HepG2 (cell line): Measurements from ENCODE around the gene MAP1B. TPM values are rescaled to one million over a fixed set of nuclear protein-coding genes. Genes with fewer than 3 reads are reported as not detected.

Experiments used
- ATAC-seq: fragments of 200-7000 bp; cut with Tn5 transposase; 3 replicates; pipeline ENCODE4 v1.9.1; 2020; ENCODE audit warnings: mild to moderate bottlenecking, moderate library complexity
- BruUV-seq: library from RNA; stranded (reverse); fragments of 400-500 nt; replicated peaks from 2 replicates; lab custom pipeline; 2021; lab: Mats Ljungman, UMichigan
- CTCF ChIA-PET: fragments of 300-600 bp; formaldehyde crosslinking; extraction: SDS; loops from one replicate; lab custom pipeline; 2021; ENCODE audit warnings: low total read pairs, inconsistent platforms, low intra/inter-chr PET ratio; lab: Yijun Ruan, JAX
- POLR2A ChIA-PET: fragments of 350-600 bp; sonication (Branson Sonifier 250); formaldehyde crosslinking; loops from one replicate; lab custom pipeline; 2020; ENCODE audit warnings: antibody characterized with exemption, inconsistent platforms; lab: Yijun Ruan, JAX
- DNase-seq: peaks from one replicate; pipeline ENCODE4 v3.0.0-alpha.2; 2015; ENCODE audit warnings: low spot score
- FAIRE-seq: peaks from 3 replicates; lab custom pipeline; 2011; peaks lifted over from hg19 to GRCh38; lab: Jason Lieb, UNC
- H2AFZ ChIP-seq: one replicate; pipeline ENCODE4 v1.6.1; 2011; ENCODE audit warnings: low read length, inconsistent platforms
- H3K27ac ChIP-seq: fragments of 300-600 bp; 3 replicates; pipeline ENCODE4 v1.8.0; 2011; ENCODE audit warnings: mixed run types, mild to moderate bottlenecking, mixed read lengths, low read length, inconsistent platforms; ENCODE audit not compliant: insufficient read depth; ENCODE audit errors: extremely low read length
- H3K27me3 ChIP-seq, 2 experiments: fragments of 200-600 bp in 1 of 2; 2 replicates in 1 of 2; 3 replicates in 1 of 2; pipeline versions ENCODE4 v1.6.0 to v1.8.0; 2011; ENCODE audit warnings: low read length in 2 of 2, mild to moderate bottlenecking in 2 of 2, moderate library complexity in 2 of 2, inconsistent platforms in 1 of 2; ENCODE audit not compliant: insufficient read depth in 2 of 2, control insufficient read depth in 1 of 2
- H3K36me3 ChIP-seq, 2 experiments: fragments of 200-600 bp in 1 of 2; replicated peaks in 1 of 2; 2 replicates in 1 of 2; 3 replicates in 1 of 2; pipeline versions ENCODE4 v1.5.1 to v1.8.0; 2011; ENCODE audit warnings: low read length in 2 of 2, inconsistent platforms in 1 of 2; ENCODE audit not compliant: insufficient read depth in 2 of 2, control insufficient read depth in 1 of 2
- H3K4me1 ChIP-seq: 2 replicates; pipeline ENCODE4 v1.5.1; 2012; ENCODE audit warnings: low read length, inconsistent platforms; ENCODE audit not compliant: insufficient read depth
- H3K4me2 ChIP-seq: 2 replicates; pipeline ENCODE4 v1.6.0; 2011; ENCODE audit warnings: low read depth, low read length, inconsistent platforms
- H3K4me3 ChIP-seq, 3 experiments: fragments of 200-600 bp in 1 of 3; sonication (generic), shearing (Covaris generic) in 1 of 3; replicated peaks in 1 of 3; 2 replicates each; pipeline ENCODE4 v1.5.1; 2011 to 2016; ENCODE audit warnings: low read length in 3 of 3, inconsistent platforms in 2 of 3, low read depth in 2 of 3, mild to moderate bottlenecking in 2 of 3, control low read depth in 1 of 3, mixed read lengths in 1 of 3; ENCODE audit not compliant: insufficient read depth in 1 of 3
- H3K79me2 ChIP-seq: one replicate; pipeline ENCODE4 v1.6.1; 2011; ENCODE audit warnings: low read length, inconsistent platforms; ENCODE audit not compliant: insufficient read depth
- H3K9ac ChIP-seq: 2 replicates; pipeline ENCODE4 v1.6.0; 2011; ENCODE audit warnings: mild to moderate bottlenecking, low read depth, low read length, inconsistent platforms; ENCODE audit not compliant: insufficient read depth
- H3K9me3 ChIP-seq: 2 replicates; pipeline ENCODE4 v1.5.1; 2012; ENCODE audit warnings: mild to moderate bottlenecking, low read length
- H4K20me1 ChIP-seq: 2 replicates; pipeline ENCODE4 v1.6.0; 2011; ENCODE audit warnings: inconsistent platforms, mild to moderate bottlenecking, low read length, moderate library complexity; ENCODE audit not compliant: insufficient read depth
- GTF2F1 ChIP-seq: fragments of 150-350 bp; IDR thresholded peaks from 2 replicates; pipeline ENCODE4 v1.6.1; 2014; ENCODE audit warnings: low read length
- GTF3A ChIP-seq: sonication (generic); formaldehyde crosslinking; conservative IDR thresholded peaks from 2 replicates; pipeline ENCODE4 v1.4.0; 2020; ENCODE audit warnings: mild to moderate bottlenecking, missing genetic modification reagents
- MTERF4 ChIP-seq: sonication (generic); formaldehyde crosslinking; IDR thresholded peaks from 2 replicates; pipeline ENCODE4 v1.8.0; 2023; ENCODE audit warnings: mild to moderate bottlenecking, missing genetic modification reagents
- MXD3 ChIP-seq: IDR thresholded peaks from 2 replicates; pipeline ENCODE4 v1.6.1; 2016; ENCODE audit warnings: mild to moderate bottlenecking, missing biosample characterization, missing genetic modification reagents
- NFAT5 ChIP-seq: sonication (generic); formaldehyde crosslinking; IDR thresholded peaks from 2 replicates; pipeline ENCODE4 v1.4.0; 2020; ENCODE audit warnings: missing genetic modification reagents
- NR1H2 ChIP-seq: sonication (generic); formaldehyde crosslinking; IDR thresholded peaks from 2 replicates; pipeline ENCODE4 v1.8.1; 2022; ENCODE audit warnings: low read depth, missing genetic modification reagents, borderline replicate concordance
- RBAK ChIP-seq: sonication (generic); formaldehyde crosslinking; IDR thresholded peaks from 2 replicates; pipeline ENCODE4 v1.5.1; 2020; ENCODE audit warnings: mild to moderate bottlenecking, missing genetic modification reagents
- TOE1 ChIP-seq: sonication (generic); formaldehyde crosslinking; IDR thresholded peaks from 2 replicates; pipeline ENCODE4 v1.4.0; 2020; ENCODE audit warnings: mild to moderate bottlenecking, missing genetic modification reagents
- TRIM22 ChIP-seq: fragments of 450-650 bp; IDR thresholded peaks from 2 replicates; pipeline ENCODE4 v1.6.1; 2017
- XBP1 ChIP-seq: sonication (generic); formaldehyde crosslinking; IDR thresholded peaks from 2 replicates; pipeline ENCODE4 v1.5.0; 2020; ENCODE audit warnings: missing genetic modification reagents
- ZNF234 ChIP-seq: sonication (generic); formaldehyde crosslinking; conservative IDR thresholded peaks from 2 replicates; pipeline ENCODE4 v1.5.1; 2020; ENCODE audit warnings: mild to moderate bottlenecking, missing genetic modification reagents
- ZNF260 ChIP-seq: sonication (generic); formaldehyde crosslinking; IDR thresholded peaks from 2 replicates; pipeline ENCODE4 v1.4.0; 2020; ENCODE audit warnings: missing genetic modification reagents, low read depth, mild to moderate bottlenecking, borderline replicate concordance
- ZNF362 ChIP-seq: sonication (generic); formaldehyde crosslinking; IDR thresholded peaks from 2 replicates; pipeline ENCODE4 v1.4.0; 2020; ENCODE audit warnings: missing genetic modification reagents, mild to moderate bottlenecking, borderline replicate concordance
- WGBS: methylation state at CpG from one replicate; pipeline ENCODE4 v1.1.6; 2017; ENCODE audit warnings: low lambda C conversion rate; 5-methylcytosine and 5-hydroxymethylcytosine counted together
- in situ Hi-C: cut with HindIII; loops from 2 replicates; pipeline ENCODE4 v1.10.0; 2017; ENCODE audit warnings: low pct_unique_long_range_greater_than_20kb; ENCODE audit not compliant: extremely low pct_ligation_motif_present
- intact Hi-C: fragments of 100-400 bp; cut with micrococcal nuclease; formaldehyde crosslinking; loops from one replicate; pipeline ENCODE4 v1.10.0; 2022; ENCODE audit not compliant: unreplicated experiment
- polyA plus RNA-seq, 8 experiments: library from polyadenylated mRNA; depleted of rRNA in 3 of 8; stranded (reverse) in 7 of 8; unstranded in 1 of 8; fragments of >200 nt; fragmentation: Illumina TruSeq in 4 of 8; extraction: Trizol in 4 of 8; gene quantifications; 2 replicates each; pipeline versions ENCODE4 v1.2.1 to v1.2.3, GENCODE V29; 2011 to 2016; ENCODE audit warnings: low read depth in 4 of 8, missing spikeins in 1 of 8, mixed read lengths in 1 of 8; ENCODE audit not compliant: insufficient read depth in 1 of 8
- total RNA-seq, 5 experiments: library from RNA; depleted of rRNA; stranded (reverse); fragments of >200 nt; fragmentation: Illumina TruSeq; extraction: Trizol; gene quantifications; 2 replicates each; pipeline ENCODE4 v1.2.3, GENCODE V29; 2016; ENCODE audit warnings: low read depth in 1 of 5

Gene MAP1B
- total and polyA plus RNA-seq, 2 of the 13 experiments (the other 11 are each of a cell fraction or from before 2014, with no cell fraction given): 3.3 to 6.2 TPM

- no peak for TF ChIP-seq ZNF362 (CRISPR knock-in tag)
- TF ChIP-seq TRIM22: no peak
These were observed 77.1 kb downstream of the MAP1B start (continued) for GRCh38 chr5:72184408-72184807.

DNA sequence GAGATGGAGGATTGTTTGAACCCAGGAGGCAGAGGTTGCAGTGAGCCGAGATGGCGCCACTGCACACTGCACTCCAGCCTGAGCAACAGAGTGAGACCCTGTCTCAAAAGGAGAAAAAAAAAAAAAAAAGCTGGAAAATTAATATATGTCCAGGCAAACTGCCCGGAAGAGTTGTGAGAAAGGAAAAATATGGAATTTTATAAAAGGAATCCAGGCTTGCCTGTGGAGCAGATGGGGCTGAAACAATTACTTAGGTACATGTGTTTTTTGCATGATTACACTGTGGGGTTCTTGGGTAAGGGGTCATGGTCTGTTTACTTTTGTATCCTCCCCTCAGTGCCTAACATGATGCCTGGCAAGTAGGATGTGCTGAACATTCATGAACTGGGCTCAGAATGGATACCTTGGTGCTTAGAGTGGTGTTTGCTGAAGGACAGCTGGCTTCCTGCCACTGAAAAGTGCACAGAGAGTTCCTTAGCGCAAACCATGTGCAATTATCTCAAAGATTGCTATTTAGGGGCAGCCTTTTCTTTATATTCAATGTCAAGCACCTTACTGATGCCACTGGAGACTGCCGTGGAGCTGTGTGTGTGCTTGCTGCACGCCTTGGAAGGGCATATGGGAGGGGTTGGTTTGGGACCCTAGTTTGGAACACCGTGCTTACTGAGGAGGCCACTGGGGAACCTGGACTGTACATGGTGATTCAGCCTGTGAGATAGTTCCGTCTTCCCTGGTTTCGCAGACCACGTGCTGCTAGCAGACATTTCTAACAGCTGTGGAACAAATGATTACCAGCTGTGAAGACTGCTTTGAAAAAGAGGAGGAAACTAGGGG, 78.4 kb downstream of the MAP1B start:
- no peak overlapping the region for H3K4me3 ChIP-seq
- H4K20me1 ChIP-seq: no peaks in the 10 kb centered on the region
- H3K79me2 ChIP-seq: no peaks in the 10 kb centered on the region
- no TSS peak for BruUV-seq
- H2AFZ ChIP-seq: no peak overlapping the region
- ATAC-seq (no peak), FAIRE-seq (no peak), DNase-seq (no peak)
- no peaks in the 10 kb centered on the region for H3K9me3 ChIP-seq
- ChIA-PET CTCF (no interaction called here), POLR2A (no interaction called here)
- no peaks in the 10 kb centered on the region for H3K27me3 ChIP-seq
- WGBS: 87% methylated on average over 10 of the region's 10 CpGs
- no peaks in the 10 kb centered on the region for H3K4me1 ChIP-seq
- in situ Hi-C loops: no loop called here
- H3K9ac ChIP-seq: no peak overlapping the region
- intact Hi-C loops: no loop called here
- no peaks in the 10 kb centered on the region for H3K36me3 ChIP-seq
- H3K27ac ChIP-seq: no peak overlapping the region
- H3K4me2 ChIP-seq: no peak overlapping the region
- no peak for TF ChIP-seq TOE1 (CRISPR knock-in tag)
- no peak for TF ChIP-seq ZNF260
- TF ChIP-seq GTF2F1: no peak
- no peak for TF ChIP-seq NFAT5 (CRISPR knock-in tag)
- no peak for TF ChIP-seq GTF3A (CRISPR knock-in tag)
- TF ChIP-seq ZNF234 (CRISPR knock-in tag): no peak
- TF ChIP-seq XBP1 (CRISPR knock-in tag): no peak
- TF ChIP-seq NR1H2 (CRISPR knock-in tag): no peak
- no peak for TF ChIP-seq RBAK (CRISPR knock-in tag)
- no peak for TF ChIP-seq MTERF4 (CRISPR knock-in tag)
- no peak for TF ChIP-seq MXD3
